HG03460 (cell line): ENCODE measurements around the gene RNASE12.
"Not testable (repeated sequence)": the region's sequence is repeated elsewhere in the genome, so short reads cannot be mapped to it uniquely, and the experiment has no call there.

Experiments used
- ATAC-seq: cut with Tn5 transposase; IDR thresholded peaks from one replicate; pipeline ENCODE4 v1.9.1; 2021; ENCODE audit not compliant: unreplicated experiment

Gene RNASE12

DNA sequence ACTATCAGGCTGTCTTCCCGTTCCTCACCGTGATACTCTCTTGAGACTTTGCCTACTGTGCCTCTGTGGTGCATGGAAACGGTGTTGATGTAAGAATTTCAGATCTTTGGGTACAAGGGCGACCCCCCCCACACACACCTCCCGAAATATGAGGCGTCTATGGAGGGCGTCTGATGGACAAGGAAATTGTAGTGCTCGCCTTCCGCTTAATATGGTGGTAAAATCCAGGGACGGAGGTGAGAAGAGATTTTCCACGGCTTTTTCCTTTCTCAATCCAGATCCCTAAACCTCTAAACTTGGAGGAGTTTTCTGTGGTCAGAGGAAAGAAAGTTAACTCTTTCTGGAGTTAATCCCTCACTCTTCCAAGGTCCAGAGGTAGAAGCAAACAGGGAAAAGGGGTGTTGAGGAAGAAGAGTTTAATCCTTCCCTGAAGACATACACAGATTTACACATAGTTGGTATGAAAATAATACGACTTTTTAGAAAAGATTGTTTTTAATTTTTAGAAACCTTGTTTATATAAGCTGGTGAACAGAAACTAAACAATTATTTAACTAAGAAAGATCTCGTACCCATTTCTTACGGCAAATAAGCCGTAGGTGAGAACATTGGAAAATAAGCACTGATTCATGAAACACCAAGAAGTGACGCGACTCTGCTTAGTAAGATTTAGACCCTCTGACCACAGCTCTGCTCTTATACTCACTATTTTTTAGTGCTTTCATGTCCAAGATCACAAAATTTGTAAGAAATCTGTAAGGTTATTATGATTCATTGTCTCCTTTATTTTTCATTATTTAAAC is 23.1 kb upstream of the RNASE12 start:
- ATAC-seq = no peak

DNA sequence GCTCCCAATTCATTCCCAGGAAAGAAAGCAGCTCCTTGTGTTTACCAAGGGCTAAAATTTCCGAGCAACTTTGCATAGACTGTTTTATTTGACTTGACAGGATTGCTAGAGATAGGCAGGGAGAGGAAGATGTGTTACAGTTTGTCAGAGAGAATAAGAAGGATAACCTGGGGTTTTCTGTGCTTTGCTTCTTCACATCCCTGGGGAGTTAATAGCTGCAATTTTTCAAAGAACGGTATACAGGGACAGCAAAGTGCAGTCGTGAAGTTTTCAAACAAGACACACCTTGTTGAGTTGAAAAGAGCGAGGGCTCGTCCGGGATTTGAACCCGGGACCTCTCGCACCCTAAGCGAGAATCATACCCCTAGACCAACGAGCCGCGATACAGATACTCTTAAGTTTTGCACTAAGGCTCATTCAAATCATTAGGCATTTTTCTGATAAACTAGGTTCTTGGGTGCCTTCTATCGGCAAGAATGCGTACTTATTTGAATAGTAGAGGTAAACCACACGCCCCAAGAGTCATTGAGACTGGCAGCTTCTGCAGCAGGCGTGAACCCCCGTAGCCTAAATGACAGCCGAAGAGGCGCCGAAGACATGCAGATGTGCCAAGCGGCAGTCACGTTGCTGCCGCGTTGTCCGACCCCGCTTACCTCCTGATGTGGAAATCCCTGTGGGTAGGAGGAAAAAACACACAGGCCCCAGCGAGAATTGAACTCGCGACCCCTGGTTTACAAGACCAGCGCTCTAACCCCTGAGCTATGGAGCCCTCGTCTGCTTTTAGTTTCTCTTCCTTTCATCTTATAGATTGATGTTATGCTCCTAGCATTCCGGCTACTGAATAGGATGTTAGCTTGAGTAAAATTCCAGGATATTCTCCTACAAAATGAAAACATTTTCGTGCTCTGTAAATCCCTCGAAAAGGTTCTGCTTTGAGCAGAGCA is 22.2 kb upstream of the RNASE12 start:
- peak; percentile 60 for ATAC-seq

DNA sequence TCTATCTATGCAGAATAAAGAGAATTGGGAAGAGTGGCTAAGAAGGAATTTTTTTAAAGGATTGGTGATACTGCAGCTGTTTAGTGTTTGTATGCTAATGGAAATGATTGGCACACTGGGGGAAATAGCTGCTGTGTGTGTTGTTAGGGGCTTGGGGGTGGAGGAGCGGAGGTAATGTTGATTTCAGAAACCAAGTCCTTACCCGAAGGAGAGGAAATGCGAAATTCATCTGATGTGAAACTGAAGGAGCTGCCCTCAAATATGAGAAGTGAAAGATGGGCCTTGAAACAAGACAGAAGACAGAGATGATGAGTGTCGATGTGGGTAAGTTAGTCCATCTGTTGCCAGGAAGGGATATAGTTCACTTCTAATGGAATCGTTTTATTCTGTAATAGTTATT is 21.2 kb upstream of the RNASE12 start:
- ATAC-seq = peak; percentile 23

DNA sequence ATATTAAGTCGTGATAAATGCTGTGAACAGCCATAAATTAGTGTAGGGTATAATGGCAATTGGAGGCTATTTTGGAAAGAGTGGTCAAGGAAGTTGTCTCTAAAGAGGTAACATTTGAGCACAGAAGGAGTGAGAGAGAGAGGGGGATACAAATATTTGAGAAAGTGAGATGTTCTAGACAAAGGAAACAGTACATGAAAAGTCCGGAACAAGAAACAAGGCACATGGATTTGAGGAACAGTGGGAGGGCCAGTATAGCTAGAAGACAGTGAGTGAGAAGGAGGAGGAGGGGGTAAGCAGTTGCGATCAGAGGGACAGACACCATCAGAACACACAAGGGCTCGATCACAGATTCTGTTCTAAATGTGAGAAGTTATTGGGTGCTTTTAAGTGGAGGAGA is 20.1 kb upstream of the RNASE12 start:
- ATAC-seq = no peak

DNA sequence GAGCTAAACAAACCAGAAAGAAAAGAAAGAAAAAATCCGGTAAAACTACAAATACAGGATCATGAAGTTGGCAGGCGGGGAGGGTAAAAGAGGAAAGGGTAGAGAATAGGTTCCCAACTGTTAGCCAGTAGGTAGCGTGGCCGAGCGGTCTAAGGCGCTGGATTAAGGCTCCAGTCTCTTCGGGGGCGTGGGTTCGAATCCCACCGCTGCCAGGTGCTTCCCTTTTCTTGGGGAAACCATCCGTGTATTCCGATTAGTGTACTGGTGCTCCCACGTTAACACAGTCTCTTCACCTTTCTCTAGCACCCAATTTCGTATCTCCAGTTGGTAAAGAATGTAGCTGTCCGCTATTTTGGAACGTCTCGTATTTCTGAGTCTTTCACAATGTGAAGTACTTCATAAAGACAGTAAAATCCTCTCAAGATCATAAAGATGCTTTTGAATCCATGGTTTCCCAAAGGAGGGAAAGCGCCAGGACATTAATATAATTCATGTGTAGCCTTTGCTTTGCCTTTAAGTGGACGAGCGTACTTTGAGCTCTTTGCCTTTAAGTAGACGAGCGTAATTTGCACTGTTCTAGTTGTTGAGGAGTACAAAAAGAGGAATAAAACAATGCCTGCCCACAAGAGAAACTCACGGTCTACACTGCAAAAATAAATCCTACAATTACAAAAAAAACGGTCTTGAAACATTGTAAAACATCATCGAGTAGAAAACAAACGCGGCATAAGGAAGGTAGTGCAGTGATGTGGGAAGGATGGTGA is 19.0 kb upstream of the RNASE12 start:
- no peak for ATAC-seq

DNA sequence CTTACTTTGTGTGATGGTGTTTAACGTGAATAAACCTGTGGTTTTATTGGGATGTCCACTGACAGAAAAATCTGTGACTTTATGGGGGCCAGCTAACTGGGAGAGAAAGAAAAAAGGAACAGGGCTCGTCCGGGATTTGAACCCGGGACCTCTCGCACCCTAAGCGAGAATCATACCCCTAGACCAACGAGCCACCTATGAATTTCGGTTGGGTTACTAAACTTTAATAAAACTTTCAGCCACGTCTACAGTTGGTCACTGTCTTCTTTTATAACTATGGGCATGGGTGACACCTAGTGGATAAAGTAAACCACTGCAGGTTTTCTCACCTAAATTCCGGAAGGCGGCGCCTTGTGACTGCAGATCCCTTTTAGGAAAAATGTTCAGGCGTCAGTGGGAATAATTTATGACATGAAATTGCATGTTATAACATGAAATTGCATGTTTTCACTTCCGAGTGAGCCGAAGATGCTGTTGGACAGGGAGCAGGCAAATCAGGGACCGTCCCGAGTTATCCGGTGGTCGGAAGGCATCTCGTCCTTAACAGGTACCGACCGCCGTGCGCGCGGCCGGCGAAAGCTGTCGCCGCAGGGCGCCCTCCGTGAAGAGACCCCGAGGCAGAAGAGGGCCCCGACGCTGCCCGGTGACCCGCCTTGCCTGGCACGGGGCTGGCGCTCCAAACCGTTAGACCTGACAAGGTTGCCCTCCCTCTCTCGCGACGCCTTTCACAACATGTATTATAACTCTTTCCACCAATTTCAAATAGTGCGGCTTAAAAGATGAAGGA is 18.2 kb upstream of the RNASE12 start:
- no peak for ATAC-seq

DNA sequence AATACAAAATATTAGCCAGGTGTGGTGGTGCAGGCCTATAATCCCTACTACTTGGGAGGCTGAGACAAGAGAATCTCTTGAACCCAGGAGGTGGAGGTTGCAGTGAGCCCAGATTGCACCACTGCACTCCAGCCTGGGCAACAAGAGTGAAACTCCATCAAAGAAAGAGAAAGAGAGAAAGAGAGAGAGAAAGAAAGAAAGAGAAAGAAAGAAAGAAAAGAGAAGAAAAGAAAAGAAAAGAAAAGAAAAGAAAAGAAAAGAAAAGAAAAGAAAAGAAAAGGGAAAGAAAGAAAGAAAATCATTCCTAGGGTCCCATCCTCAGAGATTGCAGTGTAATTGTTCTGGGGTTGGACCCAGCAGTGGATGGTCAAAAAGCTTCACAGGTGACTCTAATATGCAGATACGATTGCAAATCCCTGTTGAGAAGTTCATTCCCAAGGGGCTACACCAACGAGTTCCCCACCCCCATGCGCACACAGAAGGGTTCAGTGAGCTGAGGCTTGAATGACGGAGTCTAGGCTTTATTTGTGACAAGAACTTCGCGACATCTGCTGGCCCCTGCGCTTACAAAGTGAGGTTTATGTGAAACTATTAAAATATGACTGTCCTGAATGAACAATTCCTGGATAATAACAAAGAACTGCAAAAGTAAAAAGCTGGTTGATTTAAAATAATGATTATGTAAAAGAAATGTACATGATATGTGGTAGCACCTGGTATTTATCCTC is 17.4 kb upstream of the RNASE12 start:
- ATAC-seq = no peak

DNA sequence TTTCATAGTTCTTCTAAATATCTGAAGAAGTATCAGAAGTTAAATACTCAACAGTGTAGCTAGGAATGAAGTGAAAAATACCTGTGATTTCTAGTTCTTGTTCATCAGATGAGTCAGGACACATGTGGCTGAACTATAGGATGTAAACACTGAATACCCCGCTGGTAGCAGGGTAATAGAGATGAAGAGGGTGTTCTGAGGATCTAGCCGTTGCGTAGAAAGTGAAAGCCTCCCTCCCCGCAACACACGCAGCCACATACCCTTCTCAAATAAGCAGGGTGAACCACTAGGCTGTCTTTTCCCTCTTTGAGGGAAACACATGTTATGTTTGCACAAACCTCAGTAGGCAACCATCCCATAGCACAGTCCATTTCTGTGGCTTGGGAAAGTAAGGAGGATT is 16.4 kb upstream of the RNASE12 start:
- ATAC-seq = no peak

DNA sequence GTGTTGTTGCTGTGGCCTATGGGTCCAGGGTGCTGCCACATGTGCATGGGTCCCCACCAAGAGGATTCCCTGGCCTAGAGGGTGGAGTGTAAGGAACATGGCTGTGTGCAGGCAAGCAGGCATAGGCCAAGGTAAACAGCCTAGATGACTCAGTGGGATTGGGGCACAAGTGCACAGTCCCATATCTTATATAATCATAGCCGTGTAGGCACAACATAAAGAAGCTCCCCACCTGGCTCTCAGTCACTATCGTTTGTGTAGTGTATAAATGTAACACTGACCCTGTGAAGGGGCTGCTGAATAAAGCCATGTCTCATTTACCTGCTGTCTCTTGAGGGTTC is 15.7 kb upstream of the RNASE12 start:
- ATAC-seq = no peak

DNA sequence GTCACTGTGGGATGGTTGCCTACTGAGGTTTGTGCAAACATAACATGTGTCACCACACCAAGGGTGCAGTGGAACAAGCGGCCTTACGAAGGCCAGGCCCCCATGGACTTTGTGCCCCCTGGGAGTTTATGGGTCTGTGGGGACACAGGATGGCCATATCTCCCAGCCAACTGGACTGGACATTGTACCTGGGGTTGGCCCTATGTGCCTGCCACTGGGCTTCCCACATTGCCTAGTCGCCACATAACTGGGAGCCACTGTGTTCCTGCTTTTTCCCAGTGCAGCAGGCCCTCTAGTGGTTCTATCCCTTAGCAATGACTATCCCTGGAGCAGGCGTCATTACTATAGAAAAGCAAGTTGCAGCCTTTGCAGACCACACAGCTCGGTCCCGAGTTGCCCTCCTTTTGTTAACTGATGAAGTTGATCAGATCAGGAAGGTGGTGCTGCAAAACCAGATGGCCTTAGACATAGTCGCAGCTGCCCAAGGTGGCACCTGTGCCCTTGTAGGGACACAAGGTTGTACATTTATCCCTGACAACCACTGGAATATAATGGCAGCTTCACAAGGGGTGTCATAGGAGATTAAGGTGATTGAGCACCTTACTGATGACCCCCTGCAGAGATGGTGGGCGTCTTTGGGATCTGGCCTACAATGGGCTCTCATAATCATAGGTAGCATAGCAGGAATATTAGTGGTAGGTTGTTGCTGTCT is 15.2 kb upstream of the RNASE12 start:
- no peak for ATAC-seq

DNA sequence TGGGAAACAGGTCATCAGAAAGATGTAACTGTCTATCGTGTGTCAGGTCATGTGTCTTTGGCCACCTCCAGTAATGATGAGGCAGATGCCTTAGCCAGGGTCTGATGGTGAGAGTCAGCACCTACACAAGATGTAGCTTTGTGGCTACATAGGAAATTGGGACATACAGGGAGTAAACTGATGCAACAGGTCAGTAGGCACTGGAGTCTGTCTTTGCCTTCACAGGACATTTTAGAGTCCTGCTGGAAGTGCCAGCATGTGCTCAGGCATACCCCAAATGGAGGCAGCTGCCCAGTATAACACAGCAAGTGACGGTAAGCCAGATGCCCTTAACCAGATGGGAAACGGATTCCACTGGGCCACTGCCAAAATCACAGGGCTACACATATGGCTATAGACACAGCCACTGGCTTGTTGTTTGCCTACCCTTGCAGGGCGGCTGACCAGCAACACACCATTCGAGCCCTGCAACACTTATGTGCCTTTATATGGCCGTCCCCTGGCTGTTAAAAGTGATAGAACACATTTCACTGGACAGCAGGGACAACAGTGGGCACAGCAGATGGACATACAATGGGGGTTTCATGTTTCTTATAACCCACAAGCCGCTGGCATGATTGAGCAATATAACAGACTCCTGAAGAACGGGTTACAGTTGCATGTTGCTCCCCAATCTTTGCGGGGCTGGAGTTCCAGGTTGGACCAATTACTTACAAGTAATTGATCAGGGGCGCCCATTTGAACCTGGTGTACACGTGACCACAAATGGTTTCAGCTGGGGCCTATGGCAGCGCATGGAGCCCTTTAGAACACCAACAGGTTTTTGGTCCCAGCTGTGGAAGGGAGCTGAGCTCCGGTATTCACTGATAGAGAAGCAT is 12.9 kb upstream of the RNASE12 start:
- no peak for ATAC-seq

DNA sequence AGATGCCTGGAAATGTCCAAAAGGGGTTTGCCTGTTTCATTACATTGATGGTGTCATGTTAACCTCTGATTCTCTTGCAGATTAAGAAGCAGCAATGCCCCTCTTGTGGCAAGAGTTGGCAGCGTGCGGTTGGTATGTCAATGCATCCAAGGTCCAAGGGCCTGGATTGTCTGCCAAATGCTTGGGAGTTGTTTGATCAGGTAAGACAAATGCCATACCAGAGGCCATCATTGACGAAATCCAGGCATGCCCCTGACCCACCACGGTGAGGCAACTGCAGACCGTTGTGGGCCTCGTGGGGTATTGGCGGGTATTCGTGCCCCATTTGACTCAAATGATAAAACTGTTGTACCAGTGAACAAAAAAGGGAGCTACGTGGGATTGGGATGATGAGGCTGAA is 11.4 kb upstream of the RNASE12 start:
- no peak for ATAC-seq

DNA sequence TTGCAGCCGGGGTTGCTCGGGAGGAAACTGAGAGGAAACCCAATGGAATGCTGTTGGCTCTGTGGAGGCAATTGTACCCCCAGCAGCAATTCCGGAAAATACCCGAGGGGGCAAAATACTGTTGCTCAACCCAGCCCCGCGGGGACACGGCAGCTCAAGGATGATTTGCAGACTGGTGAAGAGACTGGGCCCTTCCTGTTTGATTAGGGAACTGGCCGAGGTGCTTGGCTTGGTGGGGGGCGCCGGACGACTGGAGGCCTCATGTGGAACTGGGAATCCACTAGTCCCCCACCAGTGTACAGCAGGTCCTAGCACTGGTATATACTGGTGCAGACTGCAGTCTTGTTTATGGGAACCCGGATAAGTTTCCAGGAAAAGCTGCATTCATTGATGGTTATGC is 10.3 kb upstream of the RNASE12 start:
- no peak for ATAC-seq

DNA sequence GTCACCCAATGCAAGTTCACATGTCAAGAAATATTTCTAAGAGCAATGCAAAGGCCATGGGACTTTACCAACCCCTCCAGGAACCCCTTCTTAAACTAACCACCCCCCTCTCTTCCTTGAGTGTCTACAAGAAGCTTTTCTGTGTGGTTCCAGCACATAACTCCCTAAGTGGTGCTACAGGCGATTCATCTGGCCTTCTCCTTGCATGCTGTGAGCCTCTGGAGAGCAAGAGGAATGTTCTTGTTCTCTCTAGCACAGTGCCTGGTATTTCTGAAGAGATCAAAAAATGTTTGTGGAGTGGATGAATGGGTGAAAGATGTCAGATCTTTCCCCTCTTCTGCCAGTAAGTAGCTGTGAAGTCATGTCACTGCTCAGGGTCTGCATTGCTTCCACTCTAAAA is 5.9 kb upstream of the RNASE12 start:
- ATAC-seq = no peak

DNA sequence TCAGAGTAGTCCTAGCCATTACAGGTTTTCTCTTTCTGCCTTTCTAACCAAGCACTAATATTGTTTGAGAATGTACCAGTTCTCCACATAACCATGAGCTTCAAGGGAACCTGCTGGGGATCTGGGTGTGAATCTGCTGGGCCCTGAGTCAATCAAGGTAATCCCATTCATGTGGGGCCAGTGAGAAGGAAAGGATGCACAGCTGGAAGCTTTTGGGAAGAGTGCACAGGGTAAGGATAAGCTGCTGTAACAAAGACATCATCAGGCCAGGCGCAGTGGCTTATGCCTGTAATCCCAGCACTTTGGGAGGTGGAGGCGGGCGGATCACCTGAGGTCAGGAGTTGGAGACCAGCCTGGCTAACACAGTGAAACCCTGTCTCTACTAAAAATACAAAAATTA is 4.5 kb upstream of the RNASE12 start:
- ATAC-seq = not testable (repeated sequence)

DNA sequence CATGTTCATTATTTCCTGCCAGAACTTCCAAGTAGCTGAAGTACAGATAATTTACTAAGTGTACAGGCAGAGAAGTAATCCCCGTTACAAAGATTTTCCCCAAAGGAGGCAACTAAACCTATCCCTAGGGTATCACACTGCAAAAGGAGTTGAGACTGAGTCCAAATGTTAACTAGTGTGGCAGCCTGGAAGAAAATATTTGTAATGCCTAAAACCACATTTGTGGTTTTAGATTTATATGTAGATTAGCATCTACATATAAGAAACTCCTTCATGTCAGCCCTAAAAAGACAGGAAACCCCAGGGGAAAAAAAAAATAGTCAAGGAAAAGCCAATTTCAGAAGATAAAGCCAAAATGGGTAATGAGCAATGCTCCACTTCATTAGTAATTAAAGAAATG is 1.4 kb upstream of the RNASE12 start:
- no peak for ATAC-seq

DNA sequence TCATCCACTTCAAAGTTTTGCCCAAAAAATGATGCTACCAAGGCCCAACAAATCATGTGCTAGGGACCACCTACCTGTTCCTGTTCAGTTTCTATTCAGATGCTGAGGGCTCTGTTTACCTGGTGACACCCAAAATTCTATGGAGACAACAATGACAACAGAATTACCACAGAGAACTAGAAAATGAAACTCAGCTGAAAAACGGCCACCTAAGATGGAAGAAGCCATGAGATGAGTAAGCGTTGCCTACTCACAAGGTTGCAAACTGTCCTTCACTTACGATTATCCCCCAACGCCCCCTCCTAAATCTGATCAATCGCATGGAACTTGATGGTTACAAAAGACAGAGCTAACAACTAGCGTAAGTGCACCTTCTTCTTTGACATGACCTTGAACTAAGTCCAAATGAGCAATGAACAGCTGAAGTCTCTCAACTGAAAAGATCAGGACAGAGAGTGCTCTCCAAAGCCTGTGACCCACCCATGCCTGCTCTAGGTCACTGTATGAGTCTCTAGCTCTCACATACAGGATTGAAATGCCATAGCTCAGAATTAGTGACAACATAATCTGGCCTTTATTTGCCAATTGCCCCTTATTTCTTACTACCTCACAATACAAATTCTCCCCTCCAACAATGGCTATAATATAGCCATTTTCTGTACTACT is 3.6 kb downstream of the RNASE12 start, which contains the start of gene RNASE11:
Gene RNASE11 (minus strand): TSS at position 513 of the 666 bp plus-strand sequence.
- ATAC-seq = no peak

DNA sequence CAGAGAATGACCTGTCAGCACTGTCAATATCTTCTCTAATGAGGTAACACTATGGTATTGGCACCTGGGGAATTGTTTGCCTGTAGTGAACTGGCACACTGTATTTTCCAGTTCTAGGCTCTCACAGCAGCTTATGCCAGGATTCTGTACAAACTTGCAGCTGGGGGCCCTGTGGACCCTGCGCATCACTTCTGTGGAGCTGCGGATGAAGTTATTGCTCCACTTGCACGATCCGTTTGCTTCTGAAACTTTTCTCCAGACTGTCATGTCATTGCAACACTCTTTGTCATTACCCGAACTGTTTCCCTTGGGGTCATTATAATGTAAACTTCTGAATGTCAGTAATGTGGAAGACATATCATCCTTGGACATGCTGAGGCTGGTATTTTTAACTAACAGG is 7.3 kb downstream of the RNASE12 start:
- no peak for ATAC-seq
